Body of pancreas (tissue), 4 donors: Measurements from ENCODE around the gene LRRC10. TPM values are rescaled to one million over a fixed set of nuclear protein-coding genes. Genes with fewer than 3 reads are reported as not detected.

Experiments
- ATAC-seq: fragments of 150-250 bp; one replicate; pipeline ENCODE4 v1.9.1; 2016
- DNase-seq, 4 donors: peaks; one replicate each; pipeline ENCODE4 v3.0.0-alpha.2; 2019
- H3K27ac ChIP-seq, 4 donors: fragments of 200-600 bp; sonication (generic); 1 replicate in 3 of 4; 2 replicates in 1 of 4; pipeline versions ENCODE4 v1.5.1 to v1.6.1; 2016 to 2019; ENCODE audit warnings: mild to moderate bottlenecking in 1 of 4, mixed read lengths in 1 of 4, moderate library complexity in 1 of 4
- H3K27me3 ChIP-seq, 2 donors: fragments of 200-600 bp; sonication (generic); one replicate each; pipeline ENCODE4 v1.6.0; 2016; ENCODE audit warnings: mild to moderate bottlenecking in 1 of 2
- H3K36me3 ChIP-seq, 2 donors: fragments of 200-600 bp; sonication (generic); replicated peaks in 1 of 2; 2 replicates each; pipeline ENCODE4 v1.5.1; 2016; ENCODE audit warnings: low read depth in 2 of 2; ENCODE audit not compliant: insufficient read depth in 1 of 2
- H3K4me1 ChIP-seq: fragments of 200-600 bp; sonication (generic); one replicate; pipeline ENCODE4 v1.6.0; 2016
- H3K4me3 ChIP-seq, 2 donors: fragments of 200-600 bp; sonication (generic); 1 replicate in 1 of 2; 2 replicates in 1 of 2; pipeline ENCODE4 v1.5.1; 2016 to 2019
- H3K9me3 ChIP-seq, 3 donors: fragments of 200-600 bp; sonication (generic); 1 replicate in 2 of 3; 2 replicates in 1 of 3; pipeline ENCODE4 v1.5.1; 2016
- POLR2A ChIP-seq, 3 donors: fragments of 450-650 bp; IDR thresholded peaks; one replicate each; pipeline ENCODE4 v1.6.1; 2016; ENCODE audit warnings: antibody characterized with exemption in 3 of 3, mild to moderate bottlenecking in 2 of 3
- WGBS, 2 donors: methylation state at CpG; one replicate each; pipeline ENCODE4 v1.1.5; 2017; 5-methylcytosine and 5-hydroxymethylcytosine counted together
- intact Hi-C: fragments of 100-400 bp; cut with DNase I; formaldehyde crosslinking; loops from one replicate; pipeline ENCODE4 v1.15.1; 2023
- total RNA-seq, 2 donors: library from RNA; depleted of rRNA; stranded (reverse); fragments of >200 nt; gene quantifications; one replicate each; pipeline ENCODE4 v1.1.0, GENCODE V29; 2016
- TF ChIP-seq, protein P1 (sequence below), 7 experiments: fragments of 450-650 bp in 4 of 7; fragments of 200-600 bp in 3 of 7; sonication (generic) in 3 of 7; IDR thresholded peaks; one replicate each; pipeline ENCODE4 v1.5.1; 2016 to 2019; ENCODE audit warnings: antibody characterized with exemption in 7 of 7

LRRC10 gene
- total RNA-seq, 2 donors from 2014 or later: not detected

DNA sequence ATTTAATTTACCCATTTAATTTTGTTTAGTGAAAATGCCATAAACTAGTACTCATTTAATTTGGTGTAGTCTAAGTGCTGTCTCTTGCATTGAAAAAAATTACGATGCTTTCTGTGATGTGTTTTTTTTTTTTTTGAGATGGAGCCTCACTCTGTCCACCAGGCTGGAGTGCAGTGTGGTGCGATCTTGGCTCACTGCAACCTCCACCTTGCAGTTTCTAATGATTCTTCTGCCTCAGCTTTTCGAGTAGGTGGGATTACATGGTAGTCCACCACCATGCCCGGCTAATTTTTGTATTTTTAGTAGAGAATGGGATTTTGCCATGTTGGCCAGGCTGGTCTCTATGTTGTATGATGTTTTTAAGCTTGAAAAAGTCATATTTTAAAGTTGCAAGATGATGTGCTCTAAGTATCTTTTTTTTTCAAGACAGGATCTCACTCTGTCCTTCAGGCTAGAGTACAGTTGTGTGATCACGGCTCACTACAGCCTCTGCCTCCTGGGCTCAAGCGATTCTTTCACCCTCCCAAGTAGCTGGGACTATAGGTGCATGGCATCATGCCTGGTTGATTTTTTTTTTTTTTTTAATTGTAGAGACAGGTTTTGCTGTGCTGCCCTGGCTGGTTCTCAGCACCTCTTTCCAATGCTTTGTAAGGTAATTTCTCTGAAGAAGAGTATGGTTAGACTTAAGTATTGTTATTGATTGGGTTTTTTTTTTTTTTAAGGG, 8.6 kb downstream of the LRRC10 start:
- Histone ChIP-seq H3K27ac (no peak overlapping the region), H3K9me3 (no peaks in the 10 kb centered on the region), H3K4me1 (peaks cover 7% of the 10 kb centered on the region), H3K36me3 (peaks cover 0 to 30% of the 10 kb centered on the region in 2 donors), H3K4me3 (no peak overlapping the region), H3K27me3 (no peaks in the 10 kb centered on the region)
- ATAC-seq (no peak), DNase-seq (no peak)
- WGBS, 2 donors: 87 to 90% methylated on average over 6 of the region's 6 CpGs
- TF ChIP-seq POLR2A (IDR thresholded peaks at IDR 0.05): no peak
- TF ChIP-seq, protein P1, sequence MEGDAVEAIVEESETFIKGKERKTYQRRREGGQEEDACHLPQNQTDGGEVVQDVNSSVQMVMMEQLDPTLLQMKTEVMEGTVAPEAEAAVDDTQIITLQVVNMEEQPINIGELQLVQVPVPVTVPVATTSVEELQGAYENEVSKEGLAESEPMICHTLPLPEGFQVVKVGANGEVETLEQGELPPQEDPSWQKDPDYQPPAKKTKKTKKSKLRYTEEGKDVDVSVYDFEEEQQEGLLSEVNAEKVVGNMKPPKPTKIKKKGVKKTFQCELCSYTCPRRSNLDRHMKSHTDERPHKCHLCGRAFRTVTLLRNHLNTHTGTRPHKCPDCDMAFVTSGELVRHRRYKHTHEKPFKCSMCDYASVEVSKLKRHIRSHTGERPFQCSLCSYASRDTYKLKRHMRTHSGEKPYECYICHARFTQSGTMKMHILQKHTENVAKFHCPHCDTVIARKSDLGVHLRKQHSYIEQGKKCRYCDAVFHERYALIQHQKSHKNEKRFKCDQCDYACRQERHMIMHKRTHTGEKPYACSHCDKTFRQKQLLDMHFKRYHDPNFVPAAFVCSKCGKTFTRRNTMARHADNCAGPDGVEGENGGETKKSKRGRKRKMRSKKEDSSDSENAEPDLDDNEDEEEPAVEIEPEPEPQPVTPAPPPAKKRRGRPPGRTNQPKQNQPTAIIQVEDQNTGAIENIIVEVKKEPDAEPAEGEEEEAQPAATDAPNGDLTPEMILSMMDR (IDR thresholded peaks at IDR 0.05): no peak
- intact Hi-C loops: no loop called here

DNA sequence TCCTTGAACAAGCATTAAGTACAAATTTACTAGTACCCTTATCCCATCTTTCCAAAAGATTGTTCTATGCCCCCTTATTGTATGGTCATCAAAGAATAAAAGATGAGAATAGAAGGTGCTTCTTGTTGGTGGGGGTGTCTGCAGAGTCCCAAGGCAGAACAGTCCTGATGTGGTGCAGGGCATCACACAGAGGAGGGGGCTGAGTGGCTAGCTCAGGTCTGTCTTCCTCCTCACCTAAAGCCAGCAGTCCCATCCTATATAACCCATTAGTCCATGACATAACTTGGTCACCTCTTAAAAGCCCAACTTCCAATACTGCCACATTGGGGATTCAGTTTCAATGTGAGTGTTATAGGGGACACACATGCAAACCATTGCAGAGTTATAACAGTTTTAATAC, 9.9 kb downstream of the LRRC10 start:
- H3K36me3 ChIP-seq: peaks cover 0 to 30% of the 10 kb centered on the region in 2 donors
- no peaks in the 10 kb centered on the region for H3K9me3 ChIP-seq
- peaks cover 7% of the 10 kb centered on the region for H3K4me1 ChIP-seq
- intact Hi-C loops: no loop called here
- no peak for DNase-seq
- no peak for ATAC-seq
- no peaks in the 10 kb centered on the region for H3K27me3 ChIP-seq
- no peak overlapping the region for H3K4me3 ChIP-seq
- TF ChIP-seq POLR2A (IDR thresholded peaks at IDR 0.05): no peak
- TF ChIP-seq, protein P1 (IDR thresholded peaks at IDR 0.05): no peak
- no peak overlapping the region for H3K27ac ChIP-seq

DNA sequence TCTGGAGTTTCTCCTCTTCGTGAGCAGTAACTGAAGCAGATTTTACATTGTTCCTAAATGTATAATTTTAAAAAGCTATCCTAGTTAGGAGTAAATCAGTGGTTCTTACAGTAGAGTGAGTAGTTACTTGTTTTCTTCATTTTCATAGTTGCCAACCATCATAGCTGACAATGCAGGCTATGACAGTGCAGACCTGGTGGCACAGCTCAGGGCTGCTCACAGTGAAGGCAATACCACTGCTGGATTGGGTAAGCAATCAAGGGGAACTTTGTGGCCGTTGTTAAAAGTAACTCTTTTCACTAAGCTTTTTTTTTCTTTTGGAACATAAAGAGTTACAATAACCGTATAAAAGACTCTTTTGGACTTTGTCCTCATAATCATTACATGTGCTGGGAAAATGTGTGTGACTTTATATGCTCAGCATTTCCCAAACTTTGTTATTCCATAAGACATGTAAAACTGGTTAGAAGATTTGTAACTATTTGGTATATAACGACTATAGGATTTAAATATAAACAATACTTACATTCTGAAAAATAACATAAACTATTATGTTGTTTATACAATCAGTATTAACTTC, 12.4 kb downstream of the LRRC10 start:
- no peak overlapping the region for H3K27ac ChIP-seq
- H3K36me3 ChIP-seq: peaks cover 0 to 45% of the 10 kb centered on the region in 2 donors
- H3K4me3 ChIP-seq: no peak overlapping the region
- no peaks in the 10 kb centered on the region for H3K27me3 ChIP-seq
- intact Hi-C loops: no loop called here
- H3K4me1 ChIP-seq: peaks cover 7% of the 10 kb centered on the region
- DNase-seq: no peak
- H3K9me3 ChIP-seq: no peaks in the 10 kb centered on the region
- 35 to 36% methylated on average over 4 of the region's 4 CpGs for WGBS, 2 donors
- no peak for ATAC-seq
- no peak for TF ChIP-seq POLR2A (IDR thresholded peaks at IDR 0.05)
- TF ChIP-seq, protein P1 (IDR thresholded peaks at IDR 0.05): no peak

DNA sequence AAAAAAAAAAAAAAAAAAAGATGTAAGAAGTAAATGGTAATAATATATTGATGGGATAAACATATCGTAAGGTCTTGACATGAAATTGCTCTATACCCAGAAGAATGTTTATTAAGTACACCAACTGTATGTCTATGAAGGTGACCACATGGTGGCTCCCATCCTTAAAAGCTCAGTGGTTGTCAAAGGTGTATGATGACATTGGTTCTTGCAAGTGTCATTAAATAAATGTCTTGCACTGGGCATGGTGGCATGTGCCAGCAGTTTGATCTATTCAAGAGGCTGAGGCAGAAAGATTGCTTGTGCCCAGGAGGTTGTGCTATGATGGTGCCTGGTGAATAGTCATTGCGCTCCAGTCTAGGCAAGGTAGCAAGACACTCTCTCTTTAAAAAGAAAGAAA, 15.0 kb downstream of the LRRC10 start:
- no peak for DNase-seq
- peaks cover 0 to 44% of the 10 kb centered on the region in 2 donors for H3K36me3 ChIP-seq
- ATAC-seq: no peak
- no peak overlapping the region for H3K27ac ChIP-seq
- H3K9me3 ChIP-seq: no peaks in the 10 kb centered on the region
- H3K27me3 ChIP-seq: no peaks in the 10 kb centered on the region
- no peak overlapping the region for H3K4me3 ChIP-seq
- 98% methylated on average over 2 of the region's 2 CpGs for WGBS, 2 donors
- intact Hi-C loops: no loop called here
- peaks cover 7% of the 10 kb centered on the region for H3K4me1 ChIP-seq
- no peak for TF ChIP-seq POLR2A (IDR thresholded peaks at IDR 0.05)
- TF ChIP-seq, protein P1 (IDR thresholded peaks at IDR 0.05): no peak
